Measurements from ENCODE around the gene GJB5. TPM values are rescaled to one million over a fixed set of nuclear protein-coding genes. Genes with fewer than 3 reads are reported as not detected.
A peak's percentile ranks its signal among the peaks of the same experiment; 100 is the strongest.

Gene GJB5
- total RNA-seq, 3 donors from 2014 or later: 0.73 to 1.3 TPM; not detected in 1

DNA sequence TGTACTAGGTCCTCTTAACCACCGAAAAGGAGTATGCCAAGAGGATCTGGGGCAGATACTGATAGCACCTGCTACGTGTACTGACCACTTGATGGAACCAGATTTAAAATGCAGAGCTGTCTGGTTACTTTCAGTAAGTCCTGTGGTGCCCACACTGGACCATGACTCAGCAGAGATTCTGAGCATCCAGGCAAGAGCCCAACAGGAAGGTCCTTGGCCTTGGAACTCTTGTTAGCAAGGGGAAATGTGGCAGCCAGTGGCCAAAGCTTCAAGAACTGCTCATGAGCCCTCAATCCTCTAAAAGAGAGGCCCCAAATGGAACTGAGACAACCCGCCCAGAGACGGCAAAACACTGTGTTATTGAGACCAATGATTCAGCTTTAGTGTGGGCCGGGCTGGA is 4.2 kb upstream of the GJB5 start:
- H3K4me1 ChIP-seq: no peaks in the 10 kb centered on the region
- no peak overlapping the region for H3K27ac ChIP-seq
- no peaks in the 10 kb centered on the region for H3K36me3 ChIP-seq
- H3K27me3 ChIP-seq: peaks cover 0 to 5% of the 10 kb centered on the region in 2 donors
- no peaks in the 10 kb centered on the region for H3K9me3 ChIP-seq
- no peak overlapping the region for H3K4me3 ChIP-seq
- TF ChIP-seq POLR2AphosphoS5 (IDR thresholded peaks at IDR 0.05) (no peak), POLR2A (IDR thresholded peaks at IDR 0.05) (no peak)
- TF ChIP-seq, protein P1, sequence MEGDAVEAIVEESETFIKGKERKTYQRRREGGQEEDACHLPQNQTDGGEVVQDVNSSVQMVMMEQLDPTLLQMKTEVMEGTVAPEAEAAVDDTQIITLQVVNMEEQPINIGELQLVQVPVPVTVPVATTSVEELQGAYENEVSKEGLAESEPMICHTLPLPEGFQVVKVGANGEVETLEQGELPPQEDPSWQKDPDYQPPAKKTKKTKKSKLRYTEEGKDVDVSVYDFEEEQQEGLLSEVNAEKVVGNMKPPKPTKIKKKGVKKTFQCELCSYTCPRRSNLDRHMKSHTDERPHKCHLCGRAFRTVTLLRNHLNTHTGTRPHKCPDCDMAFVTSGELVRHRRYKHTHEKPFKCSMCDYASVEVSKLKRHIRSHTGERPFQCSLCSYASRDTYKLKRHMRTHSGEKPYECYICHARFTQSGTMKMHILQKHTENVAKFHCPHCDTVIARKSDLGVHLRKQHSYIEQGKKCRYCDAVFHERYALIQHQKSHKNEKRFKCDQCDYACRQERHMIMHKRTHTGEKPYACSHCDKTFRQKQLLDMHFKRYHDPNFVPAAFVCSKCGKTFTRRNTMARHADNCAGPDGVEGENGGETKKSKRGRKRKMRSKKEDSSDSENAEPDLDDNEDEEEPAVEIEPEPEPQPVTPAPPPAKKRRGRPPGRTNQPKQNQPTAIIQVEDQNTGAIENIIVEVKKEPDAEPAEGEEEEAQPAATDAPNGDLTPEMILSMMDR (IDR thresholded peaks at IDR 0.05): no peak
- intact Hi-C loops (cut with DNase I; ENCODE audit: low total_unique reads): no loop called here
- no peak for DNase-seq (ENCODE audit: low spot score in 2 of 2)

DNA sequence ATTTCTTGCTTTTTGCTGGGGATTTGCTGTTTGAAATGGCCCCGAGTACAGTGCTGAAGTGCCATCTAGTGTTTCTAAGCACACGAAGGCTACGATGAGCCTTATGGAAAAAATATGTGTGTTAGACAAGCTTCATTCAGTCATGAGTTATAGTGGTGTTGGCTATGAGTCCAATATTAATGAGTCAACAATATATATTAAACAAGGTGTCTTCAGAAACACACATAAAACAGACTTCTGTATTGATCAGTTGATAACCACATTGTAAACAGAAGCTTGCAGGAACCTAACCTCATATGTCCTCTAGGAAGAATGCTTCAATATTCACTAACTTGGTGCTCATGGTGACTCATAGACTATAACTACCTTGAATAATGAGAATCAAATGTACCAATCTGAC is 1.7 kb upstream of the GJB5 start:
- Histone ChIP-seq H3K9me3 (no peaks in the 10 kb centered on the region), H3K27me3 (no peaks in the 10 kb centered on the region), H3K4me3 (no peak overlapping the region), H3K27ac (no peak overlapping the region), H3K4me1 (no peaks in the 10 kb centered on the region), H3K36me3 (no peaks in the 10 kb centered on the region)
- TF ChIP-seq, protein P1 (IDR thresholded peaks at IDR 0.05): no peak
- TF ChIP-seq POLR2AphosphoS5 (IDR thresholded peaks at IDR 0.05) (no peak), POLR2A (IDR thresholded peaks at IDR 0.05) (no peak)
- no peak for DNase-seq (ENCODE audit: low spot score in 2 of 2)
- intact Hi-C loops (cut with DNase I; ENCODE audit: low total_unique reads): no loop called here

DNA sequence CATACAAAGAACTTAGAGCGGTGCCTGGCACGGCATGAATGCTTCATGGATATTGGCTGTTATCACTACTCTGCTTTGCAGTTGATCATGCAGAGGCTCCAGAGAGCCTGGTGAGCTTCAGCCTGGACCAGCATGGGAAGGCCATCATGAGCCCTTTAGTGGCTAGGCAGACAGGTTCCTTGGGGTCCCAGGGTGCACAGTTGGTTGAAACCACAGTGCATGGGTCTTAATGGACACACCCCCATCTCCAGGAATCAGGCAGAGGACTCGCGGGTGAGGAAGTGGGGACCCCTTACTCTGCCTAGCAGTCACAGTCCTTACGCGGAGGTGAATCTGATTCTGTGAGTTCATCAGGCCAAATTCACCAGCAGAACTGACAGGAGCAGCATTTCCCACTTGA is 1.1 kb downstream of the GJB5 start:
- TF ChIP-seq, protein P1 (IDR thresholded peaks at IDR 0.05): no peak
- no peak for TF ChIP-seq POLR2AphosphoS5 (IDR thresholded peaks at IDR 0.05)
- no peak for TF ChIP-seq POLR2A (IDR thresholded peaks at IDR 0.05)
- no peak for DNase-seq (ENCODE audit: low spot score in 2 of 2)
- intact Hi-C loops (cut with DNase I; ENCODE audit: low total_unique reads): no loop called here
- H3K36me3 ChIP-seq: no peaks in the 10 kb centered on the region
- no peaks in the 10 kb centered on the region for H3K9me3 ChIP-seq
- no peaks in the 10 kb centered on the region for H3K27me3 ChIP-seq
- no peaks in the 10 kb centered on the region for H3K4me1 ChIP-seq
- H3K27ac ChIP-seq: peak overlapping the region in 1 of 2 donors; percentile 88
- no peak overlapping the region for H3K4me3 ChIP-seq

DNA sequence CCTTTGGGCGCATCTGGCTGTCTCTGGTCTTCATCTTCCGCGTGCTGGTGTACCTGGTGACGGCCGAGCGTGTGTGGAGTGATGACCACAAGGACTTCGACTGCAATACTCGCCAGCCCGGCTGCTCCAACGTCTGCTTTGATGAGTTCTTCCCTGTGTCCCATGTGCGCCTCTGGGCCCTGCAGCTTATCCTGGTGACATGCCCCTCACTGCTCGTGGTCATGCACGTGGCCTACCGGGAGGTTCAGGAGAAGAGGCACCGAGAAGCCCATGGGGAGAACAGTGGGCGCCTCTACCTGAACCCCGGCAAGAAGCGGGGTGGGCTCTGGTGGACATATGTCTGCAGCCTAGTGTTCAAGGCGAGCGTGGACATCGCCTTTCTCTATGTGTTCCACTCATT is 2.5 kb downstream of the GJB5 start:
- intact Hi-C loops (cut with DNase I; ENCODE audit: low total_unique reads): no loop called here
- H3K9me3 ChIP-seq: no peaks in the 10 kb centered on the region

DNA sequence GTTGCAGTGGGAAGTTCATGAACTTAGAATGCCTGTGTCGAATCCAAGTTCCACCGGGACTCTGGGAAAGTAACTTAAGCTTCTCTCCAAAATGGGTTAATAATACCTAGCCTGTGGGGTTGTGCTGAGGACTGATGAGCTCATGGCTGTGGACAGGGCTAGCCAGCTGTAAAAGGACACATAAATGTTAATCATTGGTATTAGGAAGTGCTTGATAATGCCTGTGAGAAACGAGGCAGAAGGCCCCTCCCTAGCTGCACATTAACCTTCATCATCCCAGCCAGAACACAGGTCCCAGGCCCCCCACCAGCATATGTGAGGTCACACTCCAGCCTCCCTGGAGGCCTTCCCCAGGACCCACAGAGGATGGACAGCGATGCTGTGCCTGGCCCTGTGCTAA is 3.9 kb downstream of the GJB5 start:
- intact Hi-C loops (cut with DNase I; ENCODE audit: low total_unique reads): no loop called here
- no peak for DNase-seq (ENCODE audit: low spot score in 2 of 2)
- no peaks in the 10 kb centered on the region for H3K4me1 ChIP-seq
- H3K27ac ChIP-seq: no peak overlapping the region
- TF ChIP-seq, protein P1 (IDR thresholded peaks at IDR 0.05): no peak
- no peak for TF ChIP-seq POLR2AphosphoS5 (IDR thresholded peaks at IDR 0.05)
- no peak for TF ChIP-seq POLR2A (IDR thresholded peaks at IDR 0.05)
- no peaks in the 10 kb centered on the region for H3K36me3 ChIP-seq
- H3K4me3 ChIP-seq: no peak overlapping the region
- H3K9me3 ChIP-seq: no peaks in the 10 kb centered on the region
- H3K27me3 ChIP-seq: no peaks in the 10 kb centered on the region

More for the DNA sequence above, 2.5 kb downstream of the GJB5 start:
- Histone ChIP-seq H3K27ac (no peak overlapping the region), H3K4me1 (no peaks in the 10 kb centered on the region), H3K27me3 (no peaks in the 10 kb centered on the region), H3K4me3 (no peak overlapping the region), H3K36me3 (no peaks in the 10 kb centered on the region)
- DNase-seq (ENCODE audit: low spot score in 2 of 2): no peak
- TF ChIP-seq POLR2A (IDR thresholded peaks at IDR 0.05): no peak
- TF ChIP-seq POLR2AphosphoS5 (IDR thresholded peaks at IDR 0.05): no peak
- TF ChIP-seq, protein P1 (IDR thresholded peaks at IDR 0.05): no peak

Data from breast epithelium (tissue), 4 donors.